Prostate gland (tissue), 2 donors: ENCODE data around the gene TMUB1.

Experiments
- CTCF ChIP-seq, 4 experiments: fragments of 200-600 bp in 2 of 4; fragments of 450-650 bp in 2 of 4; sonication (generic) in 2 of 4; IDR thresholded peaks; 1 replicate in 3 of 4; 2 replicates in 1 of 4; pipeline ENCODE4 v1.5.1; 2016 to 2019; ENCODE audit warnings: antibody characterized with exemption in 4 of 4, mild to moderate bottlenecking in 2 of 4, moderate library complexity in 2 of 4
- POLR2A ChIP-seq: fragments of 450-650 bp; IDR thresholded peaks from one replicate; pipeline ENCODE4 v1.6.1; 2016; ENCODE audit warnings: antibody characterized with exemption, mild to moderate bottlenecking
- POLR2AphosphoS5 ChIP-seq: sonication (generic); formaldehyde crosslinking; IDR thresholded peaks from one replicate; pipeline ENCODE4 v1.6.1; 2017; ENCODE audit warnings: antibody characterized with exemption

GRCh38 chr7:151056283-151056665 lies 27.0 kb downstream of the TMUB1 start:
- TF ChIP-seq CTCF (IDR thresholded peaks at IDR 0.05), result no peak
- no peak for TF ChIP-seq POLR2AphosphoS5
- TF ChIP-seq POLR2A, result no peak
